ENCODE data around the gene COL18A1. TPM values are rescaled to one million over a fixed set of nuclear protein-coding genes. Genes with fewer than 3 reads are reported as not detected.
A peak's percentile ranks its signal among the peaks of the same experiment; 100 is the strongest.

Gene COL18A1
- total RNA-seq, 1 donor from 2014 or later: 150 TPM

DNA sequence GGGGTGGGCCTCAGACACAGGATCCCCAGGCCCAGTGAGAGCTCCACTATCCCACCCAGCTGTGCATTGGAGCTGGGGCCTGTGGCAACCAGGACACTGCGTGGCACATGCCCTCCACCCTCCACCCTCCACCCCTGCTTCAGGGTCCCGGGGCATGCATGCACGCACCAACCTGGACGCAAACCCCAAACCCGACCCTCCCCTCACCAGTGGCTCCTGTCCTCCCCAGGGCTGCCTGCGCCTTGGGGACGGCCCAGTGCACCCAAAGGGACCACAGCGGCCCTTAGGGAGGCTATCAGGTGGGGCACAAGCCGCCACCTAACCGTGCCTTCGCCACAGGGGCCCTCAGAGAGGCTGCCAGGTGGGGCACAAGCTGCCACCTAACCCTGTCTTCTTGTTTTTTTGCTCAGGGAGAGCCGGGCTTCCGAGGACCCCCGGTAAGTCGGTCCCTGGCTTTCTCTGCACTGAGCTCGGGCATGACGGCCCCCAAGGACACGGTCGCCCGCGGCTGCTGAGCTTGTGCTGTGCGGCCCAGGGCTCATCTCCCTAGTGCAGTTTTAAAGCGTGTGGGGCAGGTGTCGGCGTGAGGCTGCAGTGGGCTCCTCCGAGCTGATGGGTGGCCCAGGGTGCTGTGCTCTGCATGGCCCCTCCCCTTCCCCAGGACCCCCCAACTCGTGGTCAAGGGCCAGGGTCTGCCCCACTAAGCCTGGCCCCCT, 89.3 kb downstream of the COL18A1 start:
- DNase-seq (ENCODE audit: extremely low spot score, unreplicated experiment): no peak
- no peak overlapping the region for H3K4me3 Mint-ChIP-seq
- H3K4me1 Mint-ChIP-seq (ENCODE audit: unreplicated experiment): no peaks in the 10 kb centered on the region
- H3K27me3 Mint-ChIP-seq: no peaks in the 10 kb centered on the region
- TF ChIP-seq, protein P1, sequence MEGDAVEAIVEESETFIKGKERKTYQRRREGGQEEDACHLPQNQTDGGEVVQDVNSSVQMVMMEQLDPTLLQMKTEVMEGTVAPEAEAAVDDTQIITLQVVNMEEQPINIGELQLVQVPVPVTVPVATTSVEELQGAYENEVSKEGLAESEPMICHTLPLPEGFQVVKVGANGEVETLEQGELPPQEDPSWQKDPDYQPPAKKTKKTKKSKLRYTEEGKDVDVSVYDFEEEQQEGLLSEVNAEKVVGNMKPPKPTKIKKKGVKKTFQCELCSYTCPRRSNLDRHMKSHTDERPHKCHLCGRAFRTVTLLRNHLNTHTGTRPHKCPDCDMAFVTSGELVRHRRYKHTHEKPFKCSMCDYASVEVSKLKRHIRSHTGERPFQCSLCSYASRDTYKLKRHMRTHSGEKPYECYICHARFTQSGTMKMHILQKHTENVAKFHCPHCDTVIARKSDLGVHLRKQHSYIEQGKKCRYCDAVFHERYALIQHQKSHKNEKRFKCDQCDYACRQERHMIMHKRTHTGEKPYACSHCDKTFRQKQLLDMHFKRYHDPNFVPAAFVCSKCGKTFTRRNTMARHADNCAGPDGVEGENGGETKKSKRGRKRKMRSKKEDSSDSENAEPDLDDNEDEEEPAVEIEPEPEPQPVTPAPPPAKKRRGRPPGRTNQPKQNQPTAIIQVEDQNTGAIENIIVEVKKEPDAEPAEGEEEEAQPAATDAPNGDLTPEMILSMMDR (conservative IDR thresholded peaks at IDR 0.05): no peak
- H3K27ac Mint-ChIP-seq: no peak overlapping the region
- peaks cover 5% of the 10 kb centered on the region for H3K36me3 Mint-ChIP-seq
- no peaks in the 10 kb centered on the region for H3K9me3 Mint-ChIP-seq

DNA sequence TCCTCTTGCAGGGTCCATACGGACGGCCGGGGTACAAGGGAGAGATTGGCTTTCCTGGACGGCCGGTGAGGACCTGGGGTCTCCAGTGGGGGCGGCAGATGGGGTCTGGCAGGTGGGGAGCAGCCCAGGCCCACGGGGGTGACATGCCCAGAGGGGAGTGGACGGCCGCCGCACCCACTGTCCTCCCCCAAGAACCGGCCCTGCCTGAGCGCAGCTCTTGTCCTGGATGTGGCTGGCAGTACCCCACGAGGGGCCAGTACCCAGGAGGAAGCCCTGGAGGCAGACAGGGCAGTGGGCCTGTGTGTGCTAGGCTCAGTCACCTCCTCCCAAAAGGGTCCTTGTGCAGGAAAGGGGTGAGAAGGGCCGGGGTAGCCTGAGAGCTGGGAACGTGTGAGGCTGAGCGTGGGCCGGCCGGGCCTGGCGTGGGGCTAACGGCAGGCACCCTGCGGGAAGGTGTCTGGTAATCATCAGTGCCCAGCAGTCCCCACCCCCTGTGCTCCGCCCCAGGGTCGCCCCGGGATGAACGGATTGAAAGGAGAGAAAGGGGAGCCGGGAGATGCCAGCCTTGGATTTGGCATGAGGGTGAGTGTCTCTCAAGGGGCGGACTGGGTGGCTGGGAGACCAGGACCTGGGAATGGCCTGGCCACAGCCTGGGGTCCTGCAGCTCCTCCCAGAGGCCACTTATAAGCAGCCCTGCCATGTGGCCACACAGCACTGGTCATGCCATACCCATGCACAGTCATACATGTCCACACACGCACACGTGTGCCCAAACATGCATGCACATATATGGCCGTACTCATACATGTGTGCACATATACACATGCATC, 90.1 kb downstream of the COL18A1 start:
- Mint-ChIP-seq H3K27me3 (no peaks in the 10 kb centered on the region), H3K4me3 (no peak overlapping the region), H3K36me3 (peaks cover 11% of the 10 kb centered on the region), H3K27ac (no peak overlapping the region), H3K4me1 (ENCODE audit: unreplicated experiment) (no peaks in the 10 kb centered on the region), H3K9me3 (no peaks in the 10 kb centered on the region)
- TF ChIP-seq, protein P1 (conservative IDR thresholded peaks at IDR 0.05): no peak
- no peak for DNase-seq (ENCODE audit: extremely low spot score, unreplicated experiment)

DNA sequence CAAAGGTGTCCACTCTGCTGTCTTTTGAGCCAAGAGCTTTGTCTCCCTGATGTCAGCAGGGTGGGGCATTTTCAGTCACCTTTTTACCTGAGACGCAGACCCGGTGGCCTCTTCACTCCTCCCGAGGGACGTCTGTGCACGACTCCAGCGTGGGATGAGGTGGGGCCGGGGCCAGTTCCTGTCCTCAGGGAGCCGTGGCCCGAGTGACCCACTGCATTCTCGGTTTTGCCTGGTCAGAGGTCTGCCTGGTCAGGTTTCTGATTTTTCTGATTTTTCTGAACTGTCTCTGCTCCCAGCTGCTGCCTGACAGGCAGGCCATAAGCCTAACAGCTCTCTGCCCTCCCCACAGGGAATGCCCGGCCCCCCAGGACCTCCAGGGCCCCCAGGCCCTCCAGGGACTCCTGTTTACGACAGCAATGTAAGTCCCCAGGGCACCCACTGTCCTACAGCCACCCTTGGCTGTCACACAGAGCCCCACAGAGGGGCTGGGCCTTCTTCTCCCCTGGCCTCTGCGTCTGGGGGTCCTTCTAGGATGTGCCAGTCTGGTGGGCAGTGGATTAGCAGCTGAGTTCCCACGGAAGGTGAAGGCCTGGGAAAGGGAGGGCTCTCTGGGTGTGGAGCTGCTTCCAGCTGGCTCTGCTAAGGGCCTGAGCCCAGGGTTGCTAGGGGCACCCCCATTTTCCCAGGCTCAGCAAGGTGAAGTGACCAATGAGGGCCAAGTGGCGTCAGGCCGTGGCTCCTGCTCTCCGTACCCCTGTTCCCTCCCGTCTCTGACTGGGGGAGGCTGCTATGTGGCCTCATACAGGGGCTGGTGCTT, 91.4 kb downstream of the COL18A1 start:
- Mint-ChIP-seq H3K27ac (no peak overlapping the region), H3K27me3 (no peaks in the 10 kb centered on the region), H3K4me1 (ENCODE audit: unreplicated experiment) (no peaks in the 10 kb centered on the region), H3K4me3 (no peak overlapping the region), H3K9me3 (no peaks in the 10 kb centered on the region), H3K36me3 (peaks cover 11% of the 10 kb centered on the region)
- DNase-seq (ENCODE audit: extremely low spot score, unreplicated experiment): no peak
- TF ChIP-seq, protein P1 (conservative IDR thresholded peaks at IDR 0.05): no peak

DNA sequence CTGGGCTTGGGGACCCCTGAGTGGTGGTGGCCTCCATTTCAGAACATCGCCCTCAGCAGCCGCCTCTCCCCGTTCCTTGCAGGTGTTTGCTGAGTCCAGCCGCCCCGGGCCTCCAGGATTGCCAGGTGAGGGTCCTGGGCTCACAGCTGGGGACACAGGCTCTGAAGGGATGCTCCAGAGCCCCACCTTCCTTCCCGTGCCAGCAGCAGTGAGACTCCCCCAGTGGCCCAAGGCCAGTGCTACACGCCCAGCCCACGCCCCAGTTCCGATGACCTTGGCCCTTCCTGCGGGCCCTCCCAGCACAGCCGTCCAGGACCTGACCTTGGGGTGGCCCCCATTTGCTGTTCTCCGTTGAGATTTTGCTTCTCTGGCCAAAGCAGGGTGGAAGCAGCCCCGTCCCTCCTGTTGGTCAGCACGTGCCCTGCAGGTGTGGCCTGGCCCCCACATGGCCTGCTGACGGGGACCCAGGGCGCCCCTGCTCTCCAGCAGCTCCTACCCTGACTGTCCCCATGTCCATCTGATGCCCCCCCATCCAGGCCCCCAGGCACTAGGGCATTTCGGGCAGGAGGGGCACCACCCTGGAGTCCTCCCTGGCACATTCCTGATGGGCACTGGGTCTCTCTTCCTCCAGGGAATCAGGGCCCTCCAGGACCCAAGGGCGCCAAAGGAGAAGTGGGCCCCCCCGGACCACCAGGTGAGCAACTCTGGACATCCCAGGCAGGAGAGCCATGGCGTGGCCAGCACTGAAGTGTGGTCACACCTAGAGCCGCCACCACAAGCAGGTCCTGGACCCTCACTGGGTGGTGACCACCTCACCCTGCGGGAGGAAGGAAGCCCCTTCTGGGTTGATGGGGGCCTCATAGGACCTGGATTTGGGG, 92.2 kb downstream of the COL18A1 start:
- no peaks in the 10 kb centered on the region for H3K27me3 Mint-ChIP-seq
- no peaks in the 10 kb centered on the region for H3K9me3 Mint-ChIP-seq
- peaks cover 13% of the 10 kb centered on the region for H3K36me3 Mint-ChIP-seq
- peak; percentile 65 for DNase-seq (ENCODE audit: extremely low spot score, unreplicated experiment)
- H3K4me3 Mint-ChIP-seq: no peak overlapping the region
- H3K27ac Mint-ChIP-seq: no peak overlapping the region
- TF ChIP-seq, protein P1 (conservative IDR thresholded peaks at IDR 0.05): no peak
- no peaks in the 10 kb centered on the region for H3K4me1 Mint-ChIP-seq (ENCODE audit: unreplicated experiment)
